HepG2 (cell line): ENCODE measurements around the gene DHX30. TPM values are rescaled to one million over a fixed set of nuclear protein-coding genes. Genes with fewer than 3 reads are reported as not detected.

Experiments used
- ATAD3A ChIP-seq: sonication (generic); formaldehyde crosslinking; IDR thresholded peaks from 2 replicates; pipeline ENCODE4 v1.4.0; 2020; ENCODE audit warnings: missing genetic modification reagents
- CCAR2 ChIP-seq: fragments of 200-400 bp; formaldehyde crosslinking; optimal IDR thresholded peaks from 2 replicates; pipeline ENCODE3; 2018; ENCODE audit warnings: low read depth, mild to moderate bottlenecking, low read length, moderate library complexity
- DMAP1 ChIP-seq: IDR thresholded peaks from 2 replicates; pipeline ENCODE4 v1.6.1; 2016
- EHMT2 ChIP-seq: fragments of 200-600 bp; sonication (generic); IDR thresholded peaks from 2 replicates; pipeline ENCODE4 v1.7.0; 2017; ENCODE audit warnings: antibody characterized with exemption, low read depth, low read length, borderline replicate concordance
- GPN1 ChIP-seq: sonication (generic); formaldehyde crosslinking; IDR thresholded peaks from 2 replicates; pipeline ENCODE4 v1.5.1; 2020; ENCODE audit warnings: missing genetic modification reagents, borderline replicate concordance
- HMG20A ChIP-seq: IDR thresholded peaks from 2 replicates; pipeline ENCODE4 v1.6.1; 2016; ENCODE audit warnings: borderline replicate concordance
- MBD4 ChIP-seq: IDR thresholded peaks from 2 replicates; pipeline ENCODE4 v1.6.1; 2012; ENCODE audit warnings: low read length, inconsistent platforms, borderline replicate concordance
- MIER2 ChIP-seq: IDR thresholded peaks from 2 replicates; pipeline ENCODE4 v1.6.1; 2016; ENCODE audit warnings: missing biosample characterization, missing genetic modification reagents
- RFXANK ChIP-seq: IDR thresholded peaks from 2 replicates; pipeline ENCODE4 v1.6.1; 2016
- SCMH1 ChIP-seq: sonication (generic); formaldehyde crosslinking; IDR thresholded peaks from 2 replicates; pipeline ENCODE4 v1.9.0; 2021; ENCODE audit warnings: missing genetic modification reagents, mild to moderate bottlenecking, borderline replicate concordance
- TMF1 ChIP-seq: sonication (generic); formaldehyde crosslinking; IDR thresholded peaks from 2 replicates; pipeline ENCODE4 v1.8.1; 2022; ENCODE audit warnings: low read depth, missing genetic modification reagents
- ZNF674 ChIP-seq: sonication (generic); formaldehyde crosslinking; IDR thresholded peaks from 2 replicates; pipeline ENCODE4 v1.5.0; 2020; ENCODE audit warnings: low read depth, mild to moderate bottlenecking, missing genetic modification reagents
- ZNF781 ChIP-seq: sonication (generic); formaldehyde crosslinking; IDR thresholded peaks from 2 replicates; pipeline ENCODE4 v1.5.1; 2020; ENCODE audit warnings: borderline replicate concordance, mild to moderate bottlenecking, missing genetic modification reagents; ENCODE audit errors: not compliant biosample characterization
- polyA plus RNA-seq, 8 experiments: library from polyadenylated mRNA; depleted of rRNA in 3 of 8; stranded (reverse) in 7 of 8; unstranded in 1 of 8; fragments of >200 nt; fragmentation: Illumina TruSeq in 4 of 8; extraction: Trizol in 4 of 8; gene quantifications; 2 replicates each; pipeline versions ENCODE4 v1.2.1 to v1.2.3, GENCODE V29; 2011 to 2016; ENCODE audit warnings: low read depth in 4 of 8, missing spikeins in 1 of 8, mixed read lengths in 1 of 8; ENCODE audit not compliant: insufficient read depth in 1 of 8
- total RNA-seq, 5 experiments: library from RNA; depleted of rRNA; stranded (reverse); fragments of >200 nt; fragmentation: Illumina TruSeq; extraction: Trizol; gene quantifications; 2 replicates each; pipeline ENCODE4 v1.2.3, GENCODE V29; 2016; ENCODE audit warnings: low read depth in 1 of 5
- TF ChIP-seq, protein P1 (sequence below): sonication (generic); formaldehyde crosslinking; IDR thresholded peaks from 2 replicates; pipeline ENCODE4 v1.4.0; 2020; ENCODE audit warnings: missing genetic modification reagents
- TF ChIP-seq, protein P2 (sequence below): IDR thresholded peaks from 2 replicates; pipeline ENCODE4 v1.6.1; 2016; ENCODE audit warnings: missing genetic modification reagents, missing compliant biosample characterization
- TF ChIP-seq, protein P3 (sequence below): sonication (generic); formaldehyde crosslinking; IDR thresholded peaks from 2 replicates; pipeline ENCODE4 v1.9.0; 2021; ENCODE audit warnings: missing genetic modification reagents, borderline replicate concordance
- TF ChIP-seq, protein P4 (sequence below): sonication (generic); formaldehyde crosslinking; IDR thresholded peaks from 2 replicates; pipeline ENCODE4 v1.9.0; 2022; ENCODE audit warnings: low read depth, missing genetic modification reagents
- TF ChIP-seq, protein P5 (sequence below): sonication (generic); formaldehyde crosslinking; IDR thresholded peaks from 2 replicates; pipeline ENCODE4 v1.5.0; 2020; ENCODE audit warnings: missing genetic modification reagents

DHX30 gene
- total and polyA plus RNA-seq, 2 of the 13 experiments (the other 11 are each of a cell fraction or from before 2014, with no cell fraction given), result 30.6 to 59.4 TPM

DNA sequence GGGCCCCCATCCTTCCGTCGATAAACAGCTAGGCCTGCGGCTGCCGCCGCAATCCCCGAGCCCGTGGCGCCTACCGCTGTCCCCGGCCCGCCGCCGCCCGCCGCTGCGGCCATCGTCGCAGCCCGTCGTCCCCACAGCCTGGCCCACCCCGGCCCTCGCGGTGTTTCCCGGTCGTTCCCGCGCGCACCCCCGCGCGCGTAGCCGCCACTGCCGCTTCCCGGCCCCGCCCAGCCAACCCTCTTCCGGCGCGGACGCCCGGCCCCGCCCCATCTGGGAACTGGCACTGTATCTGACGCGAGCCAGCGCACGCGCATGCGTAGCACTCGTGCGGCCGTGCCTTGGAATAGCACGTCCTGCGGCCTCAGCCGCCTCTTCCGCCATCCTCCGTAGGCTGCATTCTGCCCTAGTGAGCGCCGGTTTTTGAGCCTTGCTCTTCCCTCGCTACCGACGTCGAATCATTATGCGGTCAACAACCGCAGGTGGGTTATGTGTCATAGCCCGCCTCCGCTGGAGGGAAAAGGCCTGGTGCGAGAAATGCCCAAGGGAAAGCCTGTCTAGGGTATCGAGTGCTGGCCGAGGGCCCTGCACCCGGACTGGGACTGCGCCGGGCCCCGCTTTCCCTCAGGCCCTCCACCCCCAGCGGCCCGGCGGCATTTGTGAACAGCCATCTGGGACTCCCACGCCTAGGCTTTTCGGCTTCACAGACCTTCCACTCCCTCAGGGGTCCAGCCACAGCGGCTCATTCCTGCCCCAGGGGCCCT lies 21.1 kb upstream of the DHX30 start, which contains the start of gene SMARCC1 (continued):
- TF ChIP-seq ZNF781 (peak; percentile 47), MIER2 (no peak), TMF1 (CRISPR knock-in tag) (peak; percentile 69; the same call in 1 of the 2 replicates), EHMT2 (no peak), GPN1 (CRISPR knock-in tag) (no peak), DMAP1 (CRISPR knock-in tag) (peak; percentile 75; the same call in 1 of the 2 replicates), ATAD3A (CRISPR knock-in tag) (no peak), ZNF674 (CRISPR knock-in tag) (peak; percentile 89; the same call in 1 of the 2 replicates), CCAR2 (no peak), SCMH1 (CRISPR knock-in tag) (no peak), MBD4 (no peak), RFXANK (CRISPR knock-in tag) (no peak), HMG20A (no peak)
- TF ChIP-seq, protein P1, sequence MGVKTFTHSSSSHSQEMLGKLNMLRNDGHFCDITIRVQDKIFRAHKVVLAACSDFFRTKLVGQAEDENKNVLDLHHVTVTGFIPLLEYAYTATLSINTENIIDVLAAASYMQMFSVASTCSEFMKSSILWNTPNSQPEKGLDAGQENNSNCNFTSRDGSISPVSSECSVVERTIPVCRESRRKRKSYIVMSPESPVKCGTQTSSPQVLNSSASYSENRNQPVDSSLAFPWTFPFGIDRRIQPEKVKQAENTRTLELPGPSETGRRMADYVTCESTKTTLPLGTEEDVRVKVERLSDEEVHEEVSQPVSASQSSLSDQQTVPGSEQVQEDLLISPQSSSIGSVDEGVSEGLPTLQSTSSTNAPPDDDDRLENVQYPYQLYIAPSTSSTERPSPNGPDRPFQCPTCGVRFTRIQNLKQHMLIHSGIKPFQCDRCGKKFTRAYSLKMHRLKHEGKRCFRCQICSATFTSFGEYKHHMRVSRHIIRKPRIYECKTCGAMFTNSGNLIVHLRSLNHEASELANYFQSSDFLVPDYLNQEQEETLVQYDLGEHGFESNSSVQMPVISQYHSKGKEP (CRISPR knock-in tag), result no peak
- TF ChIP-seq, protein P2, sequence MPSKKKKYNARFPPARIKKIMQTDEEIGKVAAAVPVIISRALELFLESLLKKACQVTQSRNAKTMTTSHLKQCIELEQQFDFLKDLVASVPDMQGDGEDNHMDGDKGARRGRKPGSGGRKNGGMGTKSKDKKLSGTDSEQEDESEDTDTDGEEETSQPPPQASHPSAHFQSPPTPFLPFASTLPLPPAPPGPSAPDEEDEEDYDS (CRISPR knock-in tag), result peak; percentile 93
- TF ChIP-seq, protein P3, sequence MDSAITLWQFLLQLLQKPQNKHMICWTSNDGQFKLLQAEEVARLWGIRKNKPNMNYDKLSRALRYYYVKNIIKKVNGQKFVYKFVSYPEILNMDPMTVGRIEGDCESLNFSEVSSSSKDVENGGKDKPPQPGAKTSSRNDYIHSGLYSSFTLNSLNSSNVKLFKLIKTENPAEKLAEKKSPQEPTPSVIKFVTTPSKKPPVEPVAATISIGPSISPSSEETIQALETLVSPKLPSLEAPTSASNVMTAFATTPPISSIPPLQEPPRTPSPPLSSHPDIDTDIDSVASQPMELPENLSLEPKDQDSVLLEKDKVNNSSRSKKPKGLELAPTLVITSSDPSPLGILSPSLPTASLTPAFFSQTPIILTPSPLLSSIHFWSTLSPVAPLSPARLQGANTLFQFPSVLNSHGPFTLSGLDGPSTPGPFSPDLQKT (CRISPR knock-in tag), result peak; percentile 15; the same call in 1 of the 2 replicates
- TF ChIP-seq, protein P4, sequence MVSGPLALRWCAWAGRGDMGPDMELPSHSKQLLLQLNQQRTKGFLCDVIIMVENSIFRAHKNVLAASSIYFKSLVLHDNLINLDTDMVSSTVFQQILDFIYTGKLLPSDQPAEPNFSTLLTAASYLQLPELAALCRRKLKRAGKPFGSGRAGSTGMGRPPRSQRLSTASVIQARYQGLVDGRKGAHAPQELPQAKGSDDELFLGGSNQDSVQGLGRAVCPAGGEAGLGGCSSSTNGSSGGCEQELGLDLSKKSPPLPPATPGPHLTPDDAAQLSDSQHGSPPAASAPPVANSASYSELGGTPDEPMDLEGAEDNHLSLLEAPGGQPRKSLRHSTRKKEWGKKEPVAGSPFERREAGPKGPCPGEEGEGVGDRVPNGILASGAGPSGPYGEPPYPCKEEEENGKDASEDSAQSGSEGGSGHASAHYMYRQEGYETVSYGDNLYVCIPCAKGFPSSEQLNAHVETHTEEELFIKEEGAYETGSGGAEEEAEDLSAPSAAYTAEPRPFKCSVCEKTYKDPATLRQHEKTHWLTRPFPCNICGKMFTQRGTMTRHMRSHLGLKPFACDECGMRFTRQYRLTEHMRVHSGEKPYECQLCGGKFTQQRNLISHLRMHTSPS (CRISPR knock-in tag), result peak; percentile 60
- TF ChIP-seq, protein P5, sequence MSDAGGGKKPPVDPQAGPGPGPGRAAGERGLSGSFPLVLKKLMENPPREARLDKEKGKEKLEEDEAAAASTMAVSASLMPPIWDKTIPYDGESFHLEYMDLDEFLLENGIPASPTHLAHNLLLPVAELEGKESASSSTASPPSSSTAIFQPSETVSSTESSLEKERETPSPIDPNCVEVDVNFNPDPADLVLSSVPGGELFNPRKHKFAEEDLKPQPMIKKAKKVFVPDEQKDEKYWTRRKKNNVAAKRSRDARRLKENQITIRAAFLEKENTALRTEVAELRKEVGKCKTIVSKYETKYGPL, result no peak
